Measurements from ENCODE around the gene ARHGAP9.
"Not testable (repeated sequence)": the region's sequence is repeated elsewhere in the genome, so short reads cannot be mapped to it uniquely, and the experiment has no call there.

GRCh38 chr12:57507796-57508195, 28.1 kb upstream of the ARHGAP9 start:
- TF ChIP-seq CTCF (conservative IDR thresholded peaks at IDR 0.05); EZH2 (IDR thresholded peaks at IDR 0.05; ENCODE audit: low read depth): not testable (repeated sequence)
